Breast epithelium (tissue), 3 donors: ENCODE measurements around the gene TRPM2.

Experiments
- CTCF ChIP-seq, 3 donors: fragments of 450-650 bp; IDR thresholded peaks; one replicate each; pipeline ENCODE4 v1.5.1; 2016 to 2017; ENCODE audit warnings: antibody characterized with exemption in 3 of 3, mild to moderate bottlenecking in 3 of 3, moderate library complexity in 3 of 3
- POLR2A ChIP-seq: fragments of 450-650 bp; IDR thresholded peaks from one replicate; pipeline ENCODE4 v1.6.1; 2016; ENCODE audit warnings: antibody characterized with exemption, mild to moderate bottlenecking, moderate library complexity
- POLR2AphosphoS5 ChIP-seq, 3 donors: sonication (generic); formaldehyde crosslinking; IDR thresholded peaks; one replicate each; pipeline ENCODE4 v1.6.1; 2017; ENCODE audit warnings: antibody characterized with exemption in 3 of 3

- TF ChIP-seq CTCF (IDR thresholded peaks at IDR 0.05) = no peak
- no peak for TF ChIP-seq POLR2A
- TF ChIP-seq POLR2AphosphoS5 (IDR thresholded peaks at IDR 0.05) = no peak
Observed at GRCh38 chr21:44460441-44460755, 107.0 kb downstream of the TRPM2 start.
